Left lung (tissue), 10 donors: ENCODE measurements around the gene ABCG4. TPM values are rescaled to one million over a fixed set of nuclear protein-coding genes. Genes with fewer than 3 reads are reported as not detected.
"Not testable (repeated sequence)": the region's sequence is repeated elsewhere in the genome, so short reads cannot be mapped to it uniquely, and the experiment has no call there.

Source experiments
- ATAC-seq: fragments of 200-7000 bp; cut with Tn5 transposase; one replicate; pipeline ENCODE4 v1.9.1; 2020; ENCODE audit warnings: moderate library complexity
- DNase-seq, 4 donors: peaks; one replicate each; pipeline ENCODE4 v3.0.0-alpha.2; 2013 to 2020
- H3K27ac ChIP-seq, 2 donors: fragments of 200-600 bp; sonication (generic) in 1 of 2; one replicate each; pipeline versions ENCODE4 v1.5.0 to v1.8.0; 2020 to 2021
- H3K27me3 ChIP-seq, 2 donors: fragments of 200-600 bp; sonication (generic) in 1 of 2; one replicate each; pipeline versions ENCODE4 v1.5.0 to v1.8.0; 2020 to 2021
- H3K36me3 ChIP-seq, 2 donors: fragments of 200-600 bp; sonication (generic) in 1 of 2; one replicate each; pipeline versions ENCODE4 v1.5.0 to v1.8.0; 2020 to 2021
- H3K4me1 ChIP-seq, 2 donors: fragments of 200-600 bp; one replicate each; pipeline ENCODE4 v1.8.0; 2021
- H3K4me3 ChIP-seq, 2 donors: fragments of 200-600 bp; sonication (generic) in 1 of 2; one replicate each; pipeline versions ENCODE4 v1.5.0 to v1.8.0; 2020 to 2021; ENCODE audit warnings: mild to moderate bottlenecking in 1 of 2
- H3K9me3 ChIP-seq, 2 donors: fragments of 200-600 bp; sonication (generic) in 1 of 2; one replicate each; pipeline versions ENCODE4 v1.5.0 to v1.8.0; 2020 to 2021
- CTCF ChIP-seq, 2 donors: fragments of 200-600 bp; sonication (generic) in 1 of 2; IDR thresholded peaks; one replicate each; pipeline versions ENCODE4 v1.5.0 to v1.8.0; 2021; ENCODE audit warnings: antibody characterized with exemption in 2 of 2
- intact Hi-C, 2 donors: fragments of 100-400 bp; cut with DNase I; formaldehyde crosslinking; loops; one replicate each; pipeline versions ENCODE4 v1.11.2 to v1.14.2; 2022
- polyA plus RNA-seq, 6 donors: library from polyadenylated mRNA; unstranded; fragments of 120-200 nt; gene quantifications; one replicate each; pipeline ENCODE4 v1.2.1, GENCODE V29; 2013; ENCODE audit not compliant: insufficient read length in 6 of 6
- total RNA-seq, 2 donors: library from RNA; stranded (reverse); fragmentation: NEBNext Ultra II Directional; extraction: Animal tissue kit (Norgen Biotek cat#: 25700); gene quantifications; one replicate each; pipeline ENCODE4 v1.2.1, GENCODE V29; 2021
- donor health status: DM: no; HTN: yes; CAD: no.
- donor health status: DM: no; HTN: no; CAD: no.

ABCG4 gene
- total and polyA plus RNA-seq, 8 donors: 0.26 to 1.5 (median 1.2) TPM

GRCh38 chr11:119158467-119158866, 9.6 kb downstream of the ABCG4 start:
- no peak overlapping the region for H3K27ac ChIP-seq
- no peak for DNase-seq
- H3K27me3 ChIP-seq: no peaks in the 10 kb centered on the region
- intact Hi-C loops: no loop called here
- H3K4me1 ChIP-seq: no peaks in the 10 kb centered on the region
- no peaks in the 10 kb centered on the region for H3K36me3 ChIP-seq
- no peak for TF ChIP-seq CTCF (IDR thresholded peaks at IDR 0.05)
- H3K9me3 ChIP-seq: no peaks in the 10 kb centered on the region
- no peak for ATAC-seq
- H3K4me3 ChIP-seq: no peak overlapping the region

- DNase-seq (no peak), ATAC-seq (no peak)
- Histone ChIP-seq H3K27ac (no peak overlapping the region), H3K9me3 (no peaks in the 10 kb centered on the region), H3K4me1 (no peaks in the 10 kb centered on the region), H3K27me3 (no peaks in the 10 kb centered on the region), H3K4me3 (no peak overlapping the region), H3K36me3 (no peaks in the 10 kb centered on the region)
- TF ChIP-seq CTCF (IDR thresholded peaks at IDR 0.05): no peak
- intact Hi-C loops: no loop called here
Measured at GRCh38 chr11:119160151-119160550, 11.3 kb downstream of the ABCG4 start.

GRCh38 chr11:119161871-119162270, 13.0 kb downstream of the ABCG4 start:
- Histone ChIP-seq H3K27ac (no peak overlapping the region), H3K4me3 (no peak overlapping the region), H3K4me1 (no peaks in the 10 kb centered on the region), H3K36me3 (no peaks in the 10 kb centered on the region), H3K9me3 (no peaks in the 10 kb centered on the region), H3K27me3 (no peaks in the 10 kb centered on the region)
- TF ChIP-seq CTCF (IDR thresholded peaks at IDR 0.05): no peak
- intact Hi-C loops: no loop called here
- no peak for DNase-seq
- no peak for ATAC-seq

DNA sequence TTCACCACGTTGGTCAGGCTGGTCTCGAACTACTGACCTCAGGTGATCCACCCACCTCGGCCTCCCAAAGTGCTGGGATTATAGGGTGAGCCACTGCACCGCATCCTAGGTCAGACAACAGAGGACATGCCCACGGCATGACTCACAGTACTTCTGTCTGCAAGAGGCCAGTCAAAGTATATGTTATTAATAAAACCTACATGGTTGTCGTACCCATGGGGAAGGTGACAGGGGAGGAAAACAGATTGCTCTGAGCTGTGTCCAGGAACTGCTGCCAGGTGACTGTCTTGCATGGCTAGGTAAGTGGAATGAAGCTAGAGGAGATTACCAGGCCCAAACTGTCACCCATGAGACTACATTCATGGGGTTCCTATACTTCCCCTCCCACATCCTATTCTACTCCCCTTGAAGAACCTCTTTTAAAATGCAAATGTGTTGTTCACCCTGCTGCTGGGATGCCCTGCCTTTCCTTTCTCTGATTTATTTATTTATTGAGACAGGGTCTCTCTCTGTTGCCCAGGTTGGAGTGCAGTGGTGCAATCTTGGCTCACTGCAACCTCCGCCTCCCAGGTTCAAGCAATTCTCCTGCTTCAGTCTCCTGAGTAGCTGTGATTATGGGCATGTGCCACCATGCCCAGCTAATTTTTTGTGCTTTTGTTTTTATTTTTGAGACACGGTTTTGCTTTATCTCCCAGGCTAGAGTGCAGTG, 17.7 kb downstream of the ABCG4 start:
- Histone ChIP-seq H3K36me3 (no peaks in the 10 kb centered on the region), H3K27me3 (no peaks in the 10 kb centered on the region), H3K9me3 (no peaks in the 10 kb centered on the region), H3K27ac (no peak overlapping the region), H3K4me3 (no peak overlapping the region), H3K4me1 (peaks cover 0 to 13% of the 10 kb centered on the region in 2 donors)
- DNase-seq (no peak), ATAC-seq (peak; percentile 3)
- no peak for TF ChIP-seq CTCF (IDR thresholded peaks at IDR 0.05)
- intact Hi-C loops: no loop called here

GRCh38 chr11:119167077-119167458, 18.2 kb downstream of the ABCG4 start:
- H3K4me3 ChIP-seq, H3K27me3 ChIP-seq, DNase-seq, H3K9me3 ChIP-seq, H3K27ac ChIP-seq, H3K36me3 ChIP-seq, ATAC-seq, intact Hi-C loops: not testable (repeated sequence)
- peaks cover 0 to 13% of the 10 kb centered on the region in 2 donors for H3K4me1 ChIP-seq

GRCh38 chr11:119167933-119168332, 19.1 kb downstream of the ABCG4 start:
- Histone ChIP-seq H3K27ac (peak overlapping the region in 1 of 2 donors; percentile 95), H3K27me3 (no peaks in the 10 kb centered on the region), H3K4me3 (no peak overlapping the region), H3K36me3 (no peaks in the 10 kb centered on the region), H3K4me1 (peaks cover 0 to 13% of the 10 kb centered on the region in 2 donors), H3K9me3 (no peaks in the 10 kb centered on the region)
- DNase-seq (no peak), ATAC-seq (peak; percentile 12)
- intact Hi-C loops: no loop called here
- TF ChIP-seq CTCF (IDR thresholded peaks at IDR 0.05): no peak
